GM03348 (cell line): ENCODE measurements around the gene LETMD1.
"Not testable (repeated sequence)": the region's sequence is repeated elsewhere in the genome, so short reads cannot be mapped to it uniquely, and the experiment has no call there.

Source experiments
- DNase-seq: peaks from one replicate; pipeline ENCODE4 v3.0.0; 2012; ENCODE audit warnings: low spot score

LETMD1 gene, protein sequence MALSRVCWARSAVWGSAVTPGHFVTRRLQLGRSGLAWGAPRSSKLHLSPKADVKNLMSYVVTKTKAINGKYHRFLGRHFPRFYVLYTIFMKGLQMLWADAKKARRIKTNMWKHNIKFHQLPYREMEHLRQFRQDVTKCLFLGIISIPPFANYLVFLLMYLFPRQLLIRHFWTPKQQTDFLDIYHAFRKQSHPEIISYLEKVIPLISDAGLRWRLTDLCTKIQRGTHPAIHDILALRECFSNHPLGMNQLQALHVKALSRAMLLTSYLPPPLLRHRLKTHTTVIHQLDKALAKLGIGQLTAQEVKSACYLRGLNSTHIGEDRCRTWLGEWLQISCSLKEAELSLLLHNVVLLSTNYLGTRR

DNA sequence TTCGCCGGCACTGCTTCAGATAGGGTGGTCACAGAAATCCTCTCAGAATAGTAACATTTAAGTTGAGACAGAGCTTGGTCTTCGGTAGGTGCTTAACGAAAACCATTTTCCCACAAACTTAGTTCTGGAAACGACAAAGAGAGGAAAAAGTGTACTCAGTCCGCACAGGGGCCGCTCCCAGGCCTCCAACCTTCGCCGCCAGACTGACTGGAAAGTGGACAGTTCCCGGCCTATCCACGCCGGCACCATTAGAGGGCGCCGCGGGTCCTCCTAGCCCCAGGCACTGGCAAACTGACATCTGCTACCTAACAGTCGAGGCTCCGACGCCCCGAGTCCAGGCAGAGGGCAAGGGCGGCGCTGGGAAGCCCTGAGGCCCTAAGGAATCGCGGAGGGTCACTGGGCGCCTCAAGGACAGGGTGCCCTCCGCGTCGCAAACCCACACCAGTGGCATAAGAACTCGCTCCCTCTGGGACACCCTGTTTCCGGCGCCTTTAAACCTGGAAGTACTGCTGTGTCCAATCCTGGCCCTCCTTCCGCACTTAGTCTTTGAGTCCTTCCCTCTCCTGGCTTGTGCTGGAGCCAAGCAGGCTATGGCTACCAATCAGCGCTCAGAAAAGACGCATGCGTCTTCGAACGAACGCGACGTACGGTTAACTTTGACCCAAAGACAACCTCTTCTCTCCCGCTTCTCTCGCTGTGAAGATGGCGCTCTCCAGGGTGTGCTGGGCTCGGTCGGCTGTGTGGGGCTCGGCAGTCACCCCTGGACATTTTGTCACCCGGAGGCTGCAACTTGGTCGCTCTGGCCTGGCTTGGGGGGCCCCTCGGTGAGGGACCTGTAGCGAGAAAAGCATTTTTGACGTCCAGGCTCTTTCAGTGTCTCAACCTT lies at the start of gene LETMD1:
Gene LETMD1 (plus strand): TSS at position 673 of the 886 bp plus-strand sequence. CDS start 30 bp downstream, at position 703.
- peak; percentile 97 for DNase-seq

GRCh38 chr12:50999093-50999492 lies 49.0 kb upstream of the LETMD1 start:
- DNase-seq, result no peak

DNA sequence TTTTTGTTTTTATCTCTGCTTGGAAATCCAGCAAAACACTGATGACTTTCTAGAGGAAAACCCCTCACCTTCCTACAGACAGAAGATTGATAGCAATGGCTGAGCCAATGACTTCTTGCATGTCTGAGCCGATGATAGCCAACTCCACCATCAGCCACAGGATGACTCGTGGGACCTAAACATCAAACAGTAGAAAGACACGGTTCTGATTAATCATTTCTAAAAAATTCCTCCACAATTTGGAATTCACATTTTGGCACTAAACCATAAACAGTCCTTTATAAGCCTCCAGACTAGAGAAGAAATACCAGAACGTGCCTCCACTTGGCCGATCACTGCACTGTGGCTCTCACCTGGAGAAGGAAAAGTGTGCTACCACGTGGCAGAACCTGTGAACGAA lies 47.9 kb upstream of the LETMD1 start:
- DNase-seq, result peak; percentile 51

GRCh38 chr12:51001799-51002198 lies 46.3 kb upstream of the LETMD1 start:
- DNase-seq, result no peak

- no peak for DNase-seq
Observed at GRCh38 chr12:51004504-51004903, 43.6 kb upstream of the LETMD1 start.

- no peak for DNase-seq
Observed at GRCh38 chr12:51005030-51005429, 43.1 kb upstream of the LETMD1 start.

DNA sequence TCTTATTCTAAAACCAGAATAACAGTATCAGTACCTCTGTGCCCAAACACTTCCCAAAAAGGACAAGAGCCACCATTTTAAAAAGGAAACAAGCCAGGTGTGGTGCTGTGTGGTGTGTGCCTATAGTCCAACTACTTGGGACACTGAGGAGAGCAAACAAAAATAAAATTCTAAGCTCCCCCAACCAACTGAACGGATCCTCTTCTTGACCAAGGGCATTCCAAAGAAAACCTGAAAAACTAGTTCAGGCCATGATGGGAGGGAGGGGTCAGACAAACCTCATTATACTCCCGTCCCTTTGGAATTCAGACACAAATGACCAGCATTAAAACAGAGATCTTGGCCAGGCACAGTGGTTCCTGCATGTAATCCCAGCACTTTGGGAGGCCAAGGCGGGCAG lies 42.5 kb upstream of the LETMD1 start:
- no peak for DNase-seq

DNA sequence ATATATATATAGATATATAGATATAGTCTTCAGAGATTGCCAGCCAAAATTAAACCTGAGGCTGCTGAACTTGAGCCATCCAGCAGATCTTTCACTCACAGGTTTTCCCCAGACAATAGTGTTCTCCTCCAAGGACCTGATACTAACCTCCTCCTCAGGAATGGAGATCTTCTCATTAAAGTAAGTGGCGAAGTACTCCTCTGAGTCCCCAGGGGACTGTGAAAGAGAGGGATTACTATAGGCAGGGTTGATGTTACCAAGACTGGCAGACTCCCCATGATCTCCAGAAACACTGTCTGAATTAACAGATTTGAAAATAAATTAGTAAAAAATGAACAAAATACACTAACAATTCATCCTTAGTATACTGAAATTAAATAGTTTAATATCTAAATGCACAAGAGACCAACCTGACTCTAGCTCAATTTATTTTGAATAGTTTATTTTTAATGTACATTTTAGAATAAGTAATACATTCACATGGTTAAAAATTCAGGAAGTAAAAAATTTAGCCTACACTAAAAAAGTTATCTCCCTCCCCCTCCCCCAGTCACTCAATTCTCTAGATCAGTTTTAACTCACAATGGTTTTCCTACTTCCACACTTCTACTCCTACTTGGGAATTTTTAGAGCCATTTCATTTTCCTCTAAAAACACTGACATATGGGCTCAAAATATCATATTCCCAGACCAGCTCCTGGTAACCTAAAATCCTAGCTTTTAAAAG lies 39.6 kb upstream of the LETMD1 start:
- DNase-seq, result no peak

DNA sequence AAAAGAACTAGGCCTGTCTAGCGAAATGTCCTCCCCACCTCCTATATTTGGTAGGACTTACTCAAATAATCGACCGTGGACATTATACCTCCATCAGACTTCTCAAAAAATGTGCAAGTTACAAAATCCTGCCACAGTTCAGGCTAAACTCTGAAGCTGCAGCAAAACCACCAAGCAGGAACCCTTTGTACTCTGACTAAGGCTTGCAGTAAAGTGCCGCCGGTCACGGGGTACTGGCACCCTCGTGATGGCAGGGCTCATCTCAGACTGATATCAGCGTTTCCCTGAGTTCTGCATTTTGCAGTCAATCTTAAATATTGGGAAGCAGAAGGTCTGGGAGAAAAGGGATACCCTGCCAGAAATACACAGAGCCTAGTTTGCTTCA lies 39.1 kb upstream of the LETMD1 start:
- DNase-seq, result no peak

DNA sequence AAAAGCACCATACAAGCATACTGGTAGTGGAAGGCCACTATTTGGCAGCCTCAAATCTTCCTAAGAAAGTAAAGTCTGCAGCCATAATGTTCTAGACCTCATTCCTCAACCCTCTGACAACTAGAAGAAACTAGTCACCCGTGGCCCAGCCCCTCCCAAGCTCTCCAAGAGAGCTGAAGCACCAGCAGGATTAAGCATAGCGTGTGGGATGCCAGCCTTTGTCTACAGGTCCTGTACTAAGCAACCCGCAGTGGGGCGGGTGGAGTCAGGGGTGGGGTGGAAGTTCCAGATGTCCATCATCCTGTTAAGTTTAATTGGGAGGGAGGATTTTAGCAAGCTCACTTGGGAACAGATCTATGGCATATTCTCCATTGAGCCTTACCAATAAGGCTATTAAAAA lies 36.2 kb upstream of the LETMD1 start:
- DNase-seq, result no peak

DNA sequence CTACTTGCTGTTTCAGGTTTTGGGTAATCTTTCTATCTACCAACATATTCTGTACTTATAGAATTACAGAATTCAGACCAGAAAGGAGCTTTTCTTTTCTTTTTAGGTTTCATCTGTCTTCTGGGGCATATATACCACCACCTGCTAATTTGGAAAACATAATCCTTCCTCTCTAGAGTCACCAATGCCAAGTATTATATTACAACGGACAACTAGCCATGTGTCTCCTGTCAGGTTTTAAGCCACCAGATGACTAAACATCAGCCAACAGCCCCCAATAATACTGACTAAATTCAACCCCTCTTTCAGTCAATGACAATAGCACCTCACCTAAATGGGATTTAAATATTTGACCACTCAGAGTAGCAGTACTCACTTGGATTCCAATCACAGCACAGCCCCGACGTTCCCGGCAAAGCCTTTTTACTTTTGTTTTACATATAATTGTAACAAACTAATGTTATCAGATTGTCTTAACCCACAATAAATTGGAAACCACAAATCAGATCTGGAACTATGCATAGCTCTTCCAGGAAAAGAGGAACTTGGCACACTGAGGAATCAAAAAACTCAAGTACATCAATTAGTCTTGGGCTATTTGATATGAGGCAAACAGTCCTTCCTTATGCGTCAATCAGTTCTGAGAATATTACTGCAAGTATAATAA lies 35.4 kb upstream of the LETMD1 start:
- no peak for DNase-seq

- no peak for DNase-seq
Observed at GRCh38 chr12:51013441-51013840, 34.7 kb upstream of the LETMD1 start.

GRCh38 chr12:51014467-51014866 lies 33.7 kb upstream of the LETMD1 start:
- DNase-seq, result not testable (repeated sequence)

DNA sequence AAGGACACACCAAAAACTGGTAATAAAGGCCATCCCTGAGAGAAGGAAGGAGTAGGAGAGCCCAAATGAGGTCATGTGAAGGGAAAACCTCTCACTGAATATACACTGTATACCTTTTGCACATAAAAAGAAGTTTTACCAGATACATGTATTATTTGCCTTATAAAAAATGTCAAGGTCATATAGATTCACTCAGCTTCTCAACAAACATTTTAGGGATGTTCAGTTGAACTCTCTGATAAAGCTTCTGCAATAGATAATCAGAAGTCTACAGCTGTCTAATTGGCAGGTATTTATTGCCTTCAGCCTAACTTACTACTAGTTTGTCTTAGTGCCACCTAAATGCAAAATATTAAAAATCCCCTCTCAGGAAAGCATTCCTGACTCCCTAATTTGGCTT lies 30.7 kb upstream of the LETMD1 start:
- DNase-seq, result no peak

- DNase-seq, result no peak
Observed at GRCh38 chr12:51018956-51019355, 29.2 kb upstream of the LETMD1 start.

- DNase-seq, result no peak
Observed at GRCh38 chr12:51019927-51020326, 28.2 kb upstream of the LETMD1 start.

- DNase-seq, result no peak
Observed at GRCh38 chr12:51020448-51021182, 27.5 kb upstream of the LETMD1 start.

GRCh38 chr12:51021694-51022093 lies 26.4 kb upstream of the LETMD1 start:
- no peak for DNase-seq

DNA sequence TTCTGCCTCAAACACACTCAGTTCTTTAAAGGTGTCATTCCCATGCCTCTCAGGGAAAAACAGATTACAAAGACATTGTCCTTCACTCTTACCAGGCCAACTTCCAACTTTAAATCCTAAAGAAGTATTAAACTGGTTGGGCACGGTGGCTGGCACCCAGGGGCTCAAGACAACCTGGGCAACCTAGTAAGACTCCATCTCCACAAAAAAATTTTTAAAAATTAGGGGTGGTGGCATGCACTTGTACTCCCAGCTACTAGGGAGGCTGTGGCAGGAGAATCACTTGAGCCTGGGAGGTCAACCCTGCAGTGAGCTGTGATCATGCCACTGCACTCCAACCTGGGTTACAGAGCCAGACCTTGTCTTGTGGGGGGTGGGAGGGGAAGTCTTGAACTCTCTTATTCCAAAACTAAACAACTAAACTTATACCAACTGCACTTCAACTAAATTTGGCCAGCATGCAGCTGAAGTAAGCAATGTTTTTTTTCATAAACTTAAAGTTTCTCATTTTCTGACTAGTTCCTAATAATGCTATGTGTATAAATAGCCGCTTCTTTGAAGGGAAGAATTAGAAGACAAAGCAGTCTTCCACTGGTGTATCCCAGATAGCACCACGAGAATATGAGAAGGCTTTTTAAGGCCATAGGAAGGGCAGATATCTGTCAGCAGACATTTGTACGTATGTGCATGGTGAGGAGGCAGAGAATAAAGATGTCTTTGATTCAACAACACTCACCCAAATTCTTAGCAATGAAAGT lies 24.3 kb upstream of the LETMD1 start:
- no peak for DNase-seq

GRCh38 chr12:51025338-51025835 lies 22.7 kb upstream of the LETMD1 start:
- no peak for DNase-seq
